Measurements from ENCODE around the gene TIGD6.
"Not testable (repeated sequence)": the region's sequence is repeated elsewhere in the genome, so short reads cannot be mapped to it uniquely, and the experiment has no call there.

The TIGD6 gene
- long read RNA-seq, donor 1, full-length matches to known transcripts: 6 of 6 reads
- long read RNA-seq, donor 1, partial matches to known transcripts: 0 of 6 reads
- long read RNA-seq, donor 1, other reads (novel, unspliced or antisense): 0 of 6 reads
- long read RNA-seq, donor 2, partial matches to known transcripts: 7 of 8 reads
- long read RNA-seq, donor 2, other reads (novel, unspliced or antisense): 0 of 8 reads
- long read RNA-seq, donor 3, full-length matches to known transcripts: 2 of 2 reads
- long read RNA-seq, donor 3, partial matches to known transcripts: 0 of 2 reads
- long read RNA-seq, donor 3, other reads (novel, unspliced or antisense): 0 of 2 reads
- long read RNA-seq, donor 4, full-length matches to known transcripts: 7 of 7 reads
- long read RNA-seq, donor 4, partial matches to known transcripts: 0 of 7 reads
- long read RNA-seq, donor 4, other reads (novel, unspliced or antisense): 0 of 7 reads
- long read RNA-seq, donor 5, full-length matches to known transcripts: 3 of 3 reads
- long read RNA-seq, donor 5, partial matches to known transcripts: 0 of 3 reads
- long read RNA-seq, donor 5, other reads (novel, unspliced or antisense): 0 of 3 reads
- long read RNA-seq, donor 6, full-length matches to known transcripts: 4 of 4 reads
- long read RNA-seq, donor 6, partial matches to known transcripts: 0 of 4 reads
- long read RNA-seq, donor 6, other reads (novel, unspliced or antisense): 0 of 4 reads
- long read RNA-seq, donor 7, full-length matches to known transcripts: 9 of 22 reads
- long read RNA-seq, donor 7, partial matches to known transcripts: 13 of 22 reads
- long read RNA-seq, donor 7, other reads (novel, unspliced or antisense): 0 of 22 reads
- long read RNA-seq, donor 8, full-length matches to known transcripts: 3 of 3 reads
- long read RNA-seq, donor 8, partial matches to known transcripts: 0 of 3 reads
- long read RNA-seq, donor 8, other reads (novel, unspliced or antisense): 0 of 3 reads

DNA sequence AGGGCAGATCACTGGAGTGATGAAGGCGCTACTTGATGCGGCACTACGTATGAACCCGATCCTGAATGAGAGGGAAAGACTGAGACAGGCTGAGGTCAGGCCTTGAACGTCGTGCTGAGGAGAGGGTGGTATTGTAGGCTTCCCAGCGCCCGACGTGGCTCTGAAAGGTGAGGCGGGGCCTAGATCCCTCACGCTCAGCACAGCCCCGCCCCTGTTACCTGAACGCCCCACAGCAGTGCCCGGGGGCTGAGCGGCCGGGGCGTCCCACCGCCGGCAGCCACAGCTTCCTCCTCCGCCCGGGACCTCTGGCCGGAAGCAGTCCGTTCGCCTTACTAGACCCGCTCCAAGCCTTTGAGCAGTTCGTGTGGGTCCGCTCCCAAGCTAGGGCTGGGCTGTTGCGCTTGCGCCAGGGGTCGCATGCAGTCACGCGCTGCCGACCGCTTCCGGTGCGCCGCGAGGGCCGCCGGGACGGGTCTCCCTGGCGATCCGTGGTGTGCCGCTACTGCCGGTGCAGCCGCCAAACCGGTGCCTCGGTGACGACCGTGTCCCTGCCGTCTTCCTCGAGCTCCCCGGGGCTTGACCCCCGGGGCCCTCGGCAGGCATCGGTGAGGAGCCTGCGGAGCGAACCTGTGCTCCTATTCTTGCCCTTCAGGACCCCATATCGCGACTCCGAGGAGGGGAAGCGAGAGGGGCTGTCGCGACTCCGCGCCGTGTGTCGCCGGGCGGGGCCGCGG lies at the start of gene TIGD6, which contains the start of gene HMGXB3:
Gene TIGD6, minus strand, starts transcription at position 399 of the 734 bp plus-strand sequence. CDS start 4,306 bp downstream, outside the sequence.
Gene HMGXB3, plus strand, starts transcription at position 484 of the 734 bp plus-strand sequence. CDS start 4,114 bp downstream, outside the sequence.
- DNase-seq: peak; percentile 90

DNA sequence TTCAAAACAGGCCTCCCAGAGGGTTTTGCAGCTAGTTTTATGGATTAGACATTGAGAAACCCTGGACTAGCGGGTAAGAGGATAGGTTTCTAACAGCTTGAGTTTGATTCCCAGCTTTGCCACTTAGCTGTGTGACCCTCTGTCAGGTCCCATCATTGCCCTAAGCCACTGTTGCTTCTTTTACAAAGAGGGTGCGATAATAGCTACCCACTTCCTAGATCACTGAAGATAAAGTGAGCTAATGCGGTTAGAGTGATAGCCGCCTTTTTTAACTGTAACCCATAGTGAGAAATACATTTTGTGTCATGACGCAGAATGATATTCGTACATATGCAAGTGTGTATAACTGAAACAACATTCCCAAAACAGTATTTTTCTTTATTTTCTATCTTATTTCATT lies 45.6 kb upstream of the TIGD6 start:
- no peak for DNase-seq

DNA sequence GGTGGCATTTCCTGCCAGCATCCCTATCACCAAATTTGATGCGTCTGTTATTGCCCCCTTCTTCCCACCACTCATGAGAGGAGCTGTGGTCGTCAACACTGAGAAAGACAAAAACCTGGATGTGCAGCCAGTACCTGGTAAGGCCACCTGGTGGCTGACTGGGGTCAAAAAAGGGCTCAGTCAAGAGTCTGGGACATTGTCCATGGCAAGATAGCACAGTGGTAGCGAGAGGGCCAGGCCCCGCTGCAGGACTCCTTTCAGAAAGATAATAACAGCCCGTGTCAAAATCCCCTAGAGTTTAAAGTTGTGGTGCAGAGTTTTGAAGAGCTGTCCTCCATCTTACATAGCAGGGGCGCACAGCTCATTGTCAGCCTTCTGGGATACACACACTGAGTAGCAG lies 45.1 kb upstream of the TIGD6 start:
- DNase-seq: no peak

DNA sequence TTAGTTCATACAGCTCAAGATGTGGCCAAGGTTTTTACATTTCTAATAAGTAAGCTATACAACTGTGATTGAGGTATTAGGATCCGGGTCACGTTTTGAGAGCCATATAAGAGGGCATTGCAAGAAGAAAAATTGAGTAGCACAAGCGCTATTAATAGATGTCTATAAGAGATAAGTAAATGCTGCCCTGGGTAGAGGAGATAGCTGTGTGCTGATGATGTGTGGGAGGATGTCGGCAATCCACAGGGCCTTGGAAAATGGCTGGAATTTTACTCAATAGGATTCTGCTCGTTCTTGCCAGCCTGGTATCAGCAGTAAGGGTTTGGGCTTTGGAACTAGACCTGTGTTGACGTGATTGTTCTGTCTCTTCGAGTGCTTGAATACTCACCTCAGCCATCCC lies 44.3 kb upstream of the TIGD6 start:
- DNase-seq: no peak

DNA sequence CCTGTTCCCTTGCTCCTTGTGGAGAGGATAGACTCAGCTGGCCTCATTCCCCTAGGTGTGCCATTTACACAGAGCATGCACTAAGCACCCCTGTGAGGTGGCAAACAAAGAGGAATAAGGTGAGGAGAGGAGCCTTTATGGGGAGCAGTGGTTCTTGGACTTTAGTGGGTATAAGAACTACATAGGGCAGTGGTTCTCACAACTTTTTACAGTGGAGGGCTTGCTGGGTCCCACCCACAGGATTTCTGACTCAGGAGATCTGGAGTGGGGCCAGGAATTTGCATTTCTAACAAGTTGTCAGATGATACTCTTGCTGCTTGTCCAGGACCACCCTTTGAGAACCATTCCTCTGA lies 43.9 kb upstream of the TIGD6 start:
- DNase-seq: no peak

DNA sequence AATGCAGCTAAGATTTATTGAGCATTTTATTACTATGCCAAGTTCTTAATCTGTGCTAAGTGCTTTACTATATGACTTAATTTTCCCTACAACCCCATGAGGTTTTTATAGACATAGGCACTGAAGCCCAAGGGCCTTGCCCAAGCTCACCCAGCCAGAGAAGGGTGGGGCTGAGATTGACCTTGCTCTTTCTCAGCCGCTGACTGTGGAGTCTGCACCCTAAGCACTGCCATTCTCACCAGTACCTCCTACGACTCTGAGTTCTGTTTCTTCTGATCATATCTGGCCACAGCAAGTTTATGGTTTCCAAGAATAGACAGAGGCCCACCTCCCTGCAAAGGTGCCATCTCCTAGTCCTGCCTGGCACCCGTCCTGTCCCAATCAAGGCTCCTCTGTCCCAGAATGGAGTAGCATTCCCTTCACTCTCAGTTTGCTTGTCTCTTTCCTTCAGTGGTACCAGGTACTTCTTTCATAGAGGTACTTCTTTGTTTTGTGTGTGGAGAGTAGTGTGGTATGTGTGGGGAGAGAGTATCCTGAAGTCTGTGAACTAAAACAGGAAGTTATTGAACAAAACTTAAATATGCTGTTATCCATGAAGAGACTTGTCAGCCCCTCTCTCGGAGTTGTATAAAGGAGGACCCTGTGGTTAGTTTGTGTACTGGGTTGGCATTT lies 43.3 kb upstream of the TIGD6 start:
- DNase-seq: no peak

DNA sequence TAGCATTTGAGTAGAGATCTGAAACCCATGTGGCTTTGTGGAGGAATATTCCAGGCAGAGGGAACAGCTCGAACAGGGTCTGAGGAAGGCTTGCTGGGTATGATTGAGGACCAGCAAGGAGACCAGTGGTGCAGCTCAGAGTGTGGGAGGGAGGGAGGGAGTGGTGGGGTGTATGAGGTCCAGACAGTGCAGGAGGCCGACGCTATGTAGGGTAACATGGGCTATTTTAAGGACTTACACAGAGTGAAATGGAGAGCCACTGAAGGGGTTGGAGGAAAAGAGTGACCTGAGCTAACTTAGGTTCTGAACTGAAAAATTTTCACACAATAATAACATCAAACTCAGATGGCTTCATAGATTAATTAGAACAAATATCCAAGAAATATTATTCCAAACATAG lies 42.0 kb upstream of the TIGD6 start:
- no peak for DNase-seq

DNA sequence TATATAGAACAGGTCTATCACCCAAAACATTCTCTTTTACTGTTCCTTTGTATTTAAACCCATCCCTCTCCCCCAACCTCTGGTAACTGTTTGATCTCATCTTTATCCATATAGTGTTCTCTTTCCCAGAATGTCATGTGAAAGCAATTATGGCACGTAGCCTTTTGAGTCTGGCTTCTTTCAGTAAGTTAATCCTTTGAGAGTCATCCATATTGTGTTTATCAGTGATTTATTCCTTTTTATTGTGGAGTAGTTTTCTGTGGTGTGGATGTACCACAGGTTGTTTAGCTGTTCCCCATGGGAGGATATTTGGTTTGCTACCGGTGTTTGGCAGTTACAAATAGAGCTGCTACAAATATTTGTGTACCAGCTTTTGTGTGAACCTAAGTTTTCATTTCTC lies 38.1 kb upstream of the TIGD6 start:
- DNase-seq: no peak

DNA sequence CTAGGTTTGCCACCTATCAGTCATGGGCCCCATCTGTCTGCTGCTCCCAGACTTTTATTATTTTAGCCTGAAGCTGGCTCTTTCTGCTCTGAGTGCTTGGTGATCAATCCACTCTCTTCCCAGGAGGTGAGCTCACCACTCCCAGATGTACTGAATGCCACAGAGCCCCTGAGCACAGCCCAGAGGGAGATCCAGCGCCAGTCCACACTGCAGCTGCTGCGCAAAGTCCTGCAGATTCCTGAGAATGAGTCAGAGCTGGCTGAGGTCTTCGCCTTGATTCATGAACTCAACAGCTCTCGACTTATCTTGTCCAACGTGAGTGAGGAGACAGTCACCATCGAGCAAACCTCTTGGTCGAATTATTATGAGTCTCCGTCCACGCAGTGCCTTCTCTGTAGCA lies 36.1 kb upstream of the TIGD6 start:
- DNase-seq: no peak

DNA sequence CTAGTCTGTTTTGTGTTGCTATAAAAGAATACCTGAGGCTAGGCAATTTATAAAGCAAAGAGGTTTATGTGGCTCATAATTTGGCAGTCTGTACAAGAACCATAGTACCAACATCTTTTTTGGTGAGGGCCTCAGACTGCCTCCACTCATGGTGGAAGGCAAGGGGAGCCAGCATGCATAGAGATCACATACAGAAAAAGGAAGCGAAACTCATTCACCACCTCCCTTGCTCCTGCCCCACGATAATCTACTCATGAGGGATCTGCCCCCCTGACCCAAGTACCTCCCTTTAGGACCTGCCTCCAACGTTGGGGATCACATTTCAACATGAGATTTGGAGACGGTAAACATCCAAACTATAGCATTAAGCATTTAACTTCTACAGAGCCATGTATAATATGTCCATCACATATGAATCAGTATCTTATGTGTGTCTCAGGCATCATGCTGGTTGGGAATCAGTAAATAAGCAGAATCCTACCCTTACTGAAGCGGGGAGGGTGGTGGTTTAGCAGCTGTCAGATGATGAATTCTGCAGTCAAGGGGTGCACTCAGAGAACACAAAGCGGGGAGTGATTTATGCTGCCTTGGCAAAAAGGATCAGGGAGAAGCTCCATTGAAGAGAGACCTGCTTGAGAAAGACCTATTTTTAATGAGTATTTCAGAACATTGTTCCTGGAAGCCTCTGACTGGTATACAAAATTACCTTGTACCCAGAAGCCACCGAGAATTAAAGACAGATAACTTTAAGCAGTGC lies 34.9 kb upstream of the TIGD6 start:
- no peak for DNase-seq

DNA sequence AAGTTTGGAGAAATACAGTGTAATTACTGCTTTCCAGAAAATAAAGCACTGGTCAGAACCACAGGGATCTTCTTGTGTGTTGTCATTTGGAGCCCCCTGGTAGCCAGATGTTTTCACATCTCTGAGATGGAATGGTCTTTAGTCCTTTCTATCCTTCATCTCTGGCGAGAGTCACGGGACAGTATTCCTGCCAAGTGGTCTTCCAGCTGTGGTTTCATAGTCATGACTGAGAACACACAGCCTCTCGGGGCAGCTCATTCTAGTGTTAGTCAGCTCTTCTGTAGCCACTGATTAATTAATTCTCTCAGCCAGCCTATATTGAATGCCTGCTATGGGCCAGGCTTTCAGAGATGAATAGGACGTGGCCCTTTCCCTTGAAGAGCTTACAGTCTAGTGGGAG lies 34.2 kb upstream of the TIGD6 start:
- DNase-seq: no peak

DNA sequence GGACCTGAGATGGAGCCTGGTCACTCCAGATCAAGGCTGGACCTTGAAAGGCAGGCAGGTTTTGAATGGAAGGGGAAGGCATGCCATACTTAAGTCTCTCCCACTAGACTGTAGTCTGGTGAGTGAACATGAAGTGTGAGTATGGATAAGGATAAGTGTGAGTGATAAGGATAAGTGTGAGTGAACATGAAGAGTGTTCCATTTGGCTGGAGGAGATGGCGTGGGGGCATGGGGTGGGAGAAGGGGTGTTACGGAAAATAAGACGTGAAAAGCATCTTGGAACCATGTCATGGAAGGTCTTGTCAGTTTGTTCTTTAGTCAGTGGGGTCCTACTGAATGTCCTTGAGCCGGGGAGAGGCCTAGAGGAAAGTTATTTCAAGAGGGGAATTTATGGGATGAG lies 32.9 kb upstream of the TIGD6 start:
- no peak for DNase-seq

DNA sequence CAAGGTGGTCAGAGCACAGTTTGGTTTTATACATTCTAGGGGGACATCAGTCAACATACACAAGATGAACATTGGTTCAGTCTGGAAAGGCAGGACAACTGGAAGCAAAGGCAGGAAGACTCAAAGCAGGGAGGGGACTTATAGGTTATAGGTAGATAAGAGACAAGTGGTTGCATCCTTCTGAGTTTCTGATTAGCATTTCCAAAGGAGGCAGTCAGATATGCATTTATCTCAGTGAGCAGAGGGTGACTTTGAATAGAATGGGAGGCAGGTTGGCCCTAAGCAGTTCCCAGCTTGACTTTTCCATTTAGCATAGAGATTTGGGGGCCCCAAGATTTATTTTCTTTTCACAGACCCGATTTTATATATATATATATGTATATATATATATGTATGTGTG lies 27.6 kb upstream of the TIGD6 start:
- DNase-seq: not testable (repeated sequence)

DNA sequence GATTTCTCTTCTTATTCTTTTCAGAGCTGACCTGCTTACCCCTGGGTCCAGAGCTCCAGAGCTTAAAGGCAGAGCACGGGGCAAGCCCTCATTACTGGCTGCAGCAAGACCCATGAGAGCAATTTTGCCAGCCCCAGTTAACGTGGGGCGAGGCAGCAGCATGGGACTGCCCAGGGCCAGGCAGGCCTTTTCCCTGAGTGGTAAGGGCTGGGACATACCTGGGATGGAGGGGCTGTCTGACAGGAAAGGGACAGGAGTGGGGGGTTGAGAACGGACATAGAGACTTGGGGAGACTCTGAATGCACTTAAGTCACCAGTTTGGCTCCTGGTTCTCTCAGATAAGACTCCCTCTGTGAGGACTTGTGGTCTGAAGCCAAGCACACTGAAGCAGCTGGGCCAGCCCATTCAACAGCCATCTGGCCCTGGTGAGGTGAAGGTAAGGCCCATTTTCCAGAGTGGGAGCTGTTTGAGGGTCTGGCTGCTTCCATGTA lies 26.3 kb upstream of the TIGD6 start:
- DNase-seq: no peak

DNA sequence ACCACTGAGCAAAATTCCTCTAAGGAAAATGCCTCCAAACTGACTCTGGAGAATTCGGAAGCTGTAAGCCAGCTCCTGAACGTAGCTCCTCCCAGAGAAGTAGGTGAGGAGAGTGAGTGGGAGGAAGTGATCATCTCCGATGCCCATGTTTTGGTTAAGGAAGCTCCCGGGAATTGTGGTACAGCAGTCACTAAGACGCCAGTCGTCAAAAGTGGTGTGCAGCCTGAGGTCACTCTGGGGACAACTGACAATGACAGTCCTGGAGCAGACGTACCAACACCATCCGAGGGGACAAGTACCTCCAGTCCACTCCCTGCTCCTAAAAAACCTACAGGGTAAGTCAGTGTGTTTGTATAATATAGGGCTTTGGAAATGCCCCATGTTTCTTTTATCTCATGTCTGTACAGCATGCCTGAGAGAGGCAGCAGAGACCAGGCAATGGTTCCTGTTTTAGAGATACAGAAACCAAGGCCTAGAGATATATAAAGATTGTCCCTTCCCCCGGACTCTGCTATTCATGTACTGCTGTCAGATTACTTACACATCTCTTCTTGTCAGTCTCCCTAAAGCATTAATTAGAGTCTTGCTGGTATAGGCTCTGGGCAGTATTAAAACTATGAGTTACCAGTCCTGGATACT lies 24.0 kb upstream of the TIGD6 start:
- no peak for DNase-seq

DNA sequence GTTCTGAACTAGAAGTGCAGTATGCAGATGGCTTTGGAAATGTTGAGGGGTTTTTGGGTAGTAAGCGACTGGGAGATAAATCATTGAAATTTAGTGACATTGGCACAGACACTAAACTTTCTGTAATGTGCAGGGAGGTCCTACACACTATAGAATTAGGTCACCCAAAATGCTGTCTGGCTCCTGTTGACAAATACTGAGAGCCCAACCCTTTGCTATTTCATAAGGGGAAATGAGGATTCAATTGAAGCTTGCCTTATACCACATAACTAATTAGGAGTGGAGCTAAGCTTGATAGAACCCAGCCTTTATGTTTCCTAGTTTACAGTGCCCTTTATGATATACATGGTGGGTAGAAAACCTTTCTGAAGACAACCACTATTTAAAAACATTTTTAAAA lies 22.7 kb upstream of the TIGD6 start:
- no peak for DNase-seq

DNA sequence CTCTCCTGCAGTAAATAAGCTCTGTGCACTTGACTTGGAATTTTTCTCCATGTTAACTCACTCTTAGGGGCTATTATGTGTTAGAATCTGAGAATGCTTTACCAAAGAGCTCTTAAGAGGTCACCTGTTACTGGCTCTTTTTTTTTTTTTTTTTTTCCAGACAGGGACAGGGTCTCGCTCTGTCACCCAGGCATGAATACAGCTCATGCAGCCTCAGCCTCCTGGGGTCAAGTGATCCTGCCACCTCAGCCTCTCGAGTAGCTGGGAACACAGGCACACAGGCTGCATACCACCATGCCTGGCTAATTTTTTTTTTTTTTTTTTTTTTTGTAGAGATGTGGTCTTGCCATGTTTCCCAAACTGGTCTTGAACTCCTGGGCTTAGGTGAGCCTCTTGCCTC lies 22.2 kb upstream of the TIGD6 start:
- no peak for DNase-seq

DNA sequence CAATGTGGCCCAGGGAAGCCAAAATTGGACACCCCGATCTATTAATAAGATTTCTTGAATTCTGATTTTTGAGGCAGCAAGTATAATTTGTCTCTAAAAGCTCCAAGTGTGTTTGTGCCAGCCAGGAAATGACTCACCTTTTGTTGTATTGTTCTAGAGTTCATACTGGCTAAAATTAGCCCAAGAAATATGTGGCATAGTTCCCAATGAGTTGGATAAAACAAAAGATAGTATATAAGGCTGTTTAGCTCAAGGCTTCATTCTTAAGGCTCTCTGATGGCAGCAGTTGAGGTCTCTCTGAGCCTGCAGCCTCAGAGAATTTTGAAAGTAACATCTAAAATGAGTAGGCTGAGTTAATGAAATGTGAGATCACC lies 21.7 kb upstream of the TIGD6 start:
- no peak for DNase-seq

DNA sequence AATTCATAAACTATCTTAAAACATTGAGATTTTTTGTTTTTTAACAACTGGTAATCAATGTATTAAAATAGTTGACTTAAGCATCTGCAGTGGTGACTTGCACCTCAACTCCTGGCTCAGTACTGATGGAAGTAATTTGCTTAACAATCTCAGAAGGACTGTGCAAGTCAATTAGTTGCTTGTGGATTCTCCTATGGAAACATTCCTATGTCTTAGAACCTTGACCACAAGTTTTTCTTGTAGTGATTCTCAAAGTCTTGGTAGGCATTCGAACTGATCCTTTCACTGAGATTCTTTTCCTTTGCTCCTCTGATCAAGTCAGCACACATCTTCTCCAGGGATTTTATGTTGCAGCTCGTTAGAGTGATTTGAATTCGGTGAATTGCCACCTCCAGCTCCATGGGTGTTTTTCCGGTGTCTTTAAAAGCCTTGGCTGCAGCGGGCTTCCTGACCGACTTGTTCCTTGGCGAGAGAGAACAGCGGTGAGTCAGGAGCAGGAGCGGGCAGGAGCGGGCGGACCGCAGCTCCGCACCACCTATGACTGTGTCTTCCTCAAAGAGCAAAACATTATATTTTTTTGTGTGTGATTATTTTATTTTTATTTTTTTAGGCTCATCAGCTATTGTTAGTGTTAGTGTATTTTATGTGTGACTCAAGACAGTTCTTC lies 21.2 kb upstream of the TIGD6 start:
- peak; percentile 9 for DNase-seq

DNA sequence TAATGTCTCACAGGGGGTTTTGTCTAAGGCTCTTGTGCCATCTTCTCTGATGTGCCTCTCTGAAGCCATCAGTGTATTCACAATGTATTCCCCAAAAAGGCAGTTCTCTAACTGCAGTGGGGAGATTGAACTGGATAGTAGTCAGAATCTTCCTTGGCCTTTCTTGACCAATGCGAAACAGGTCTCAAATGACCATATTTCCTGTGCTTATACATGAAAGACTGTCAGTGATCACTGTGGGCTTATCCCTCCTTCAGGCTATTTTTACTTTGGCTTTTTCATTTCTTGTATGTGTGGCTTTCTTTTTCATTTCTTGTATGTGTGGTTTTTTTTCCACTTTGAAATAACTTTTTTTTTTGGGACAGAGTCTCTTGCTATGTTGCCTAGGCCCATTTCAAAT lies 19.8 kb upstream of the TIGD6 start:
- DNase-seq: no peak
